AG04450 (cell line): ENCODE data around the gene CRACDL. TPM values are rescaled to one million over a fixed set of nuclear protein-coding genes. Genes with fewer than 3 reads are reported as not detected.

Experiments used
- CTCF ChIA-PET: fragments of 300-600, 350-600 bp; formaldehyde crosslinking; extraction: SDS; loops from one replicate; lab custom pipeline; 2022; ENCODE audit warnings: antibody characterized with exemption, inconsistent platforms; lab: Charles Lee
- POLR2A ChIA-PET: fragments of 350-600 bp; formaldehyde crosslinking; extraction: SDS; loops from one replicate; lab custom pipeline; 2021; ENCODE audit warnings: antibody characterized with exemption, inconsistent platforms; lab: Yijun Ruan, JAX
- DNase-seq: peaks from one replicate; pipeline ENCODE4 v3.0.0-alpha.2; 2011; ENCODE audit warnings: low read depth, low spot score
- H3K27ac ChIP-seq: one replicate; pipeline ENCODE4 v1.5.1; 2012; ENCODE audit warnings: low read depth, low read length, control low read depth
- H3K27me3 ChIP-seq: one replicate; pipeline ENCODE4 v1.6.0; 2012; ENCODE audit warnings: low read length; ENCODE audit not compliant: control insufficient read depth, insufficient read depth
- H3K4me3 ChIP-seq: 2 replicates; pipeline ENCODE4 v1.5.1; 2011; ENCODE audit warnings: mild to moderate bottlenecking, low read depth, low read length, control low read depth
- H3K9me3 ChIP-seq: 2 replicates; pipeline ENCODE4 v1.5.1; 2012; ENCODE audit warnings: low read length; ENCODE audit not compliant: control insufficient read depth, insufficient read depth
- CTCF ChIP-seq: IDR thresholded peaks from 2 replicates; pipeline ENCODE4 v1.5.1; 2011; ENCODE audit warnings: low read depth, low read length, control low read depth, inconsistent platforms
- polyA plus RNA-seq: library from polyadenylated mRNA; depleted of rRNA; stranded (reverse); fragments of >200 nt; gene quantifications from 2 replicates; pipeline ENCODE4 v1.2.3, GENCODE V29; 2011

The CRACDL gene
- polyA plus RNA-seq, 1 experiment, result not detected

GRCh38 chr2:98769784-98770183 is 166.2 kb downstream of the CRACDL start:
- TF ChIP-seq CTCF, result no peak
- Histone ChIP-seq H3K4me3 (no peak overlapping the region), H3K27ac (no peak overlapping the region), H3K27me3 (peaks cover 3% of the 10 kb centered on the region), H3K9me3 (no peaks in the 10 kb centered on the region)
- ChIA-PET CTCF (no interaction called here), POLR2A (no interaction called here)
- no peak for DNase-seq

GRCh38 chr2:98769114-98769476 is 166.9 kb downstream of the CRACDL start:
- H3K27ac ChIP-seq, result no peak overlapping the region
- no peaks in the 10 kb centered on the region for H3K9me3 ChIP-seq
- H3K27me3 ChIP-seq, result peaks cover 3% of the 10 kb centered on the region
- CTCF ChIA-PET, result no interaction called here
- no peak for DNase-seq
- POLR2A ChIA-PET, result no interaction called here
- no peak for TF ChIP-seq CTCF
- H3K4me3 ChIP-seq, result no peak overlapping the region

DNA sequence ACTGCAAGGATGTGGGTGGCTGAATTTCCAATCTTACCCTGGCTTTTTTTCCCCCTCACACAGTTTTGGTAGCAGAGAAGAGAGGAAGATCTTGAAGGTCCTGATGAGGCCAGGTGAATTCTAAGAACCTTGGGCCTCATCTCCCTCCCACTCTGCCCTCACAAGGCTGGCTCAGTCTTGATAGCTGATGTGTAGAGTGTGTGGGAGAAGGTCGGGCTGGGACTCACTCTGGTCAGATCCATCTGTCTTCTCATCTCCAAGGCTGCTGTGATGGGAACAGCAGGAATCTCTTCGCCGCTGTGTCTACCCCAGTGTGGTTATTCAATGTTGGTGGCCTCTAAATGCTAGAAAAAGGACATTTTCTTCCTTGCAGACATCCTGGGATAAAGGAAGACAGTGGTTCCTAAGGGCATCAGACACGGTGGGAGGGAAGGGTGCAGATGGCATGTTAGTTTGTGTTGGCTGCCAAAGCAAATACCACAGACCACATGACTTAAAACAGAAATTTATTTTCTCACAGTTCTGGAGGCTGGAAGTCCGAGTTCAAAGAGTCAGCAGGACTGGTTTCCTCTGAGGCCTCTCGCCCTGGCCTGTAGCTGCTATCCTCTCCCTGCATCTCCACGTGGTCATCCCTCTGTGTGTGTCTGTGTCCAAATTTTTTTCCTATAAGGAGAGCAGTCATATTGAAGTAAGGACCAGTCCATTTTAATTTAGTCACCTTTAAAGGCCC is 167.5 kb downstream of the CRACDL start:
- no peak for TF ChIP-seq CTCF
- CTCF ChIA-PET, result no interaction called here
- Histone ChIP-seq H3K4me3 (no peak overlapping the region), H3K9me3 (no peaks in the 10 kb centered on the region), H3K27ac (no peak overlapping the region), H3K27me3 (peaks cover 3% of the 10 kb centered on the region)
- POLR2A ChIA-PET, result no interaction called here
- DNase-seq, result no peak

GRCh38 chr2:98764499-98764898 is 171.5 kb downstream of the CRACDL start:
- Histone ChIP-seq H3K9me3 (no peaks in the 10 kb centered on the region), H3K27me3 (peaks cover 12% of the 10 kb centered on the region), H3K27ac (no peak overlapping the region), H3K4me3 (no peak overlapping the region)
- TF ChIP-seq CTCF, result no peak
- DNase-seq, result no peak
- POLR2A ChIA-PET, result no interaction called here
- CTCF ChIA-PET, result no interaction called here

DNA sequence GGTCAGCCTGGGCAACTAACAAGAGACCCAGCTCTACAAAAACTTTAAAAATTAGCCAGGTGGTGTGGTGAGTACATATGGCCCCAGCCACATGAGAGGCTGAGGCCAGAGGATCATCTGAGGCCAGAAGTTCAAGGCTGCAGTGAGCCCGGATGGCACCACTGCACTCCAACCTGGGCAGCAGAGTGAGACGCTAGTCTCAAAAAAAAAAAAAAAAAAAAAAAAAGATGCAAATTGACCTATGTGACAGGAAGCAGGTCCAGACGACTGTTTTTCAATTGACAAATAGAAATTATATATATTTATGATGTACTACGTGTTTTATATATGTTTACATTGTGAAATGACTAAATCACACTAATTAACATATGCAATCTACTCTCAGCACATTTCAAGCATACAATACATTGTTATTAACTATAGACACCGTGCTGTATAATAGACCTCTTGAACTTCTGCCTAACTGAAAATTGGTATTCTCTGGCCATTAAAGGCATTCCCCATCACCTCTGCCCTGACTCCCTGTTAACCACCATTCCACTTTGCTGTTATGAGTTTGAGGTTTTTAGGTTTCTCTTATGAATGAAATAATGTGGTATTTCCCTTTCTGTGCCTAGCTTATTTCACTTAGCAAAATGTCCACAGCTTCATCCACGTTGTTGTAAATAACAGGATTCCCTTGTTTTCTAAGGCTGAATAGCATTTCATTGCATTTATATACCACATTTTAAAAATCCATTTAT is 172.6 kb downstream of the CRACDL start:
- POLR2A ChIA-PET, result no interaction called here

More for the DNA sequence above, 172.6 kb downstream of the CRACDL start:
- Histone ChIP-seq H3K4me3 (no peak overlapping the region), H3K27me3 (peaks cover 12% of the 10 kb centered on the region), H3K27ac (no peak overlapping the region), H3K9me3 (no peaks in the 10 kb centered on the region)
- DNase-seq, result no peak
- no peak for TF ChIP-seq CTCF
- CTCF ChIA-PET, result no interaction called here
